GM19238 (cell line): ENCODE results near the gene GIMD1.
"Not testable (repeated sequence)": the region's sequence is repeated elsewhere in the genome, so short reads cannot be mapped to it uniquely, and the experiment has no call there.

ENCODE experiments used
- DNase-seq: peaks from one replicate; pipeline ENCODE4 v3.0.0; 2011; ENCODE audit warnings: low spot score; ENCODE audit not compliant: insufficient read length

GIMD1 gene

GRCh38 chr4:106368678-106369077 lies at the start of gene GIMD1:
Gene GIMD1 (minus strand): TSS chr4:106368778. CDS start chr4:106367435, 1,343 bp downstream.
- no peak for DNase-seq

- no peak for DNase-seq
Measured at GRCh38 chr4:106414366-106414765, 45.8 kb upstream of the GIMD1 start.

GRCh38 chr4:106409901-106410889 lies 41.6 kb upstream of the GIMD1 start:
- no peak for DNase-seq

DNA sequence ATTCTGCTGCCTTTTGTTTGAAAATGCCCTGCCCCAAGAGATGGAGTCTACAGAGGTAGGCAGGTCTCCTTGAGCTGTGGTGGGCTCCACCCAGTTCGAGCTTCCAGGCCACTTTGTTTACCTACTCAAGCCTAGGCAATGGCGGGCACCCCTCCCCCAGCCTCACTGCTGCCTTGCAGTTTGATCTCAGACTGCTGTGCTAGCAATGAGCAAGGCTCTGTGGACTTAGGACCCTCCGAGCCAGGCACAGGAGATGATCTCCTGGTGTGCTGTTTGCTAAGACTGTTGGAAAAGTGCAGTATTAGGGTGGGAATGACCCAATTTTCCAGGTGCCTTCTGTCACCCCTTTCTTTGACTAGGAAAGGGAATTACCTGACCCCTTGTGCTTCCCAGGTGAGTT lies 39.4 kb upstream of the GIMD1 start:
- not testable (repeated sequence) for DNase-seq

- DNase-seq = no peak
Measured at GRCh38 chr4:106401157-106401556, 32.6 kb upstream of the GIMD1 start.

GRCh38 chr4:106398898-106399297 lies 30.3 kb upstream of the GIMD1 start:
- not testable (repeated sequence) for DNase-seq

DNA sequence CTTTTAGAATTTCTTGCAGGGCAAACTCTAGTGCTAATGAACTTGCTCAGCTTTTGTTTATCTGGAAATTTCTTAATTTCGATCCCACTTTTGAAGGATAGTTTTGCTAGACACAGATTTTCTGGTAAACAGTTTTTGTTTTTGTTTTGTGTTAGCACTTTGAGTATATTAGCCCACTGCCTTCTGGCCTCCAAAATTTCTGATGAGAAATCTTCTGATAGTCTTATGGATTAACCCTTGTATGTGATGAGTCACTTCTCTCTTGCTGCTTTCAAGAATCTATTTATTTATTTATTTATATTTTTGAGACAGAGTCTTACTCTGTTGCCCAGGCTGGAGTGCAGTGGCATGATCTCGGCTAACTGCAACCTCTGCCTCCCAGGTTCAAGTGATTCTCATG lies 27.0 kb upstream of the GIMD1 start:
- no peak for DNase-seq

GRCh38 chr4:106385853-106386393 lies 17.3 kb upstream of the GIMD1 start:
- DNase-seq = no peak

GRCh38 chr4:106384878-106385277 lies 16.3 kb upstream of the GIMD1 start:
- no peak for DNase-seq

- DNase-seq = no peak
Measured at GRCh38 chr4:106380179-106380578, 11.6 kb upstream of the GIMD1 start.

GRCh38 chr4:106373026-106373425 lies 4.4 kb upstream of the GIMD1 start:
- no peak for DNase-seq

- DNase-seq = no peak
Measured at GRCh38 chr4:106371161-106371560, 2.6 kb upstream of the GIMD1 start.

GRCh38 chr4:106370214-106370613 lies 1.6 kb upstream of the GIMD1 start:
- DNase-seq = no peak

GRCh38 chr4:106369456-106370060 lies 980 bp upstream of the GIMD1 start:
- no peak for DNase-seq

DNA sequence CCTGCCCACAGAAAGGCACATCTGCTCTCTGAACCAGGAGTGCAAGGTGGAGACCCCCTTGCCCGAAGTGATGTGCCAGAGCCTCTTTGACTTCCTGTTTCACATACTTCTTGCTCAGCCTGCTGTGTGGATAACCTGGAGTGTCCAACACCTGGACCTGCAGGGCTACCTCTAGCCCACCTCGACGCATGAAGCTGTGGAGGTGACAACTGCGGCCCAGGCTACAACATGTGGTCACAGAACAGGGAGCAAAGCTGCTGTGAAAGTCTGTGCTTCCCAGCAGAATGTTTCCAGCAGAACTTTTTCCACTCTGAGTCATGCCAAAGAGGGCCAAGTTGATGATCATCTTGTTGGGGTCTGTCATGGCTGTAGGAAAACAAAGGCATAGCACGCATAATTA lies 1.5 kb downstream of the GIMD1 start:
- no peak for DNase-seq

- DNase-seq = no peak
Measured at GRCh38 chr4:106366026-106366425, 2.6 kb downstream of the GIMD1 start.

- DNase-seq = no peak
Measured at GRCh38 chr4:106365613-106366012, 3.0 kb downstream of the GIMD1 start.

- no peak for DNase-seq
Measured at GRCh38 chr4:106364282-106364681, 4.3 kb downstream of the GIMD1 start.

DNA sequence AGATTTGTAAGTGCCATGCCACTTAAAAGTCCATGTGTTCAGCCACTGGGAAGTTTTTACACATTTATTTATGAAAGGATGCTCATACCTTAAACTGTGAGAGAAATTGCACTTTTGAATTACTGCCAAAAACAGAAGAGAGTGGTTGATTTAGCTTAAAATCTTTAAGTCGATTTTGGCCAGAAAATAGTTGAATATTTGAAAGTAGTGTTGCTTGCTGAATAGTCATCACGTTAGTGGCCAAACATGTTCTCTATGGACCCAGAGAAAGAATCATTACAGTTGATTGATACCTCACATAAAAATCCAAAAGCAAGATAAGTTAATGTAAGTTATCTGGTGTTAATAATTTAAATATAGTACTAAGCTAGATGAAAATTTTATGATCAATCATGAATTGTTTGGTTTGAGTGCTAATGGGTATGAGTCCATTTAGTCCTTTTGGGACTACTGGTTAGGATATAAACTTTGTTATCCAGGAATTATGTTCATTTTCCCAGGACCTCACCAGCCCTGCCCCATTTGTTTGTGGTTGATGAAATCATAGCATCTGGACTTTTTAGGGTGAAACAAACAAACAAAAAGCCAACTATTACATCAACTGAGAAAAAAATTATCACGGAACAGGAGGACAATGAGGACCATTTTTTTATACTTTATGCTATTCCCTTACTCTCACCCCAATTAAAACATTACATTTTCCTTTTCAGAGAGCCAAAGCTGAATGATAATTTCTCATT lies 6.3 kb downstream of the GIMD1 start:
- DNase-seq = no peak

DNA sequence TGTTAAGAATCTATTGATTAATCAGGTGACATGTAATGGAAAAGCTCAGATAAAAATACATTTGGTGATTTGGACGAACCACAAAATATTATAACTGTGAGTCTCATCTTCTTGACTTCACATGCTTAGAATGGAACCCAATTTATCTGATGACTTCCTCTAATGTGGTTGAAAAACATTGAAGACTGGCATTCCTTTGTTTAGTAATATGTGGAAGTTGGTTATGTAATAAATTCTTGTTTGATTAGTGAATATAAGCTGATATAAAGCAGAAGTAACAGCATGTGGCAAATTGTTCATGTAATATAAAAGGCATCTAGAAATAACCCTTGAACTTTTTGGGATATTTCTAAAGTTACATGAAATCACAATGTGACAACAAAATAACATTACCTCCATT lies 9.7 kb downstream of the GIMD1 start:
- no peak for DNase-seq

GRCh38 chr4:106355193-106355592 lies 13.4 kb downstream of the GIMD1 start:
- DNase-seq = no peak

GRCh38 chr4:106353786-106354185 lies 14.8 kb downstream of the GIMD1 start:
- no peak for DNase-seq
